ENCODE results near the gene SNX13. TPM values are rescaled to one million over a fixed set of nuclear protein-coding genes. Genes with fewer than 3 reads are reported as not detected.

Gene SNX13
- total and polyA plus RNA-seq, 9 of the 15 experiments (the other 6 are each of a cell fraction or from before 2014, with no cell fraction given): 5.6 to 33.2 (median 25.4) TPM

DNA sequence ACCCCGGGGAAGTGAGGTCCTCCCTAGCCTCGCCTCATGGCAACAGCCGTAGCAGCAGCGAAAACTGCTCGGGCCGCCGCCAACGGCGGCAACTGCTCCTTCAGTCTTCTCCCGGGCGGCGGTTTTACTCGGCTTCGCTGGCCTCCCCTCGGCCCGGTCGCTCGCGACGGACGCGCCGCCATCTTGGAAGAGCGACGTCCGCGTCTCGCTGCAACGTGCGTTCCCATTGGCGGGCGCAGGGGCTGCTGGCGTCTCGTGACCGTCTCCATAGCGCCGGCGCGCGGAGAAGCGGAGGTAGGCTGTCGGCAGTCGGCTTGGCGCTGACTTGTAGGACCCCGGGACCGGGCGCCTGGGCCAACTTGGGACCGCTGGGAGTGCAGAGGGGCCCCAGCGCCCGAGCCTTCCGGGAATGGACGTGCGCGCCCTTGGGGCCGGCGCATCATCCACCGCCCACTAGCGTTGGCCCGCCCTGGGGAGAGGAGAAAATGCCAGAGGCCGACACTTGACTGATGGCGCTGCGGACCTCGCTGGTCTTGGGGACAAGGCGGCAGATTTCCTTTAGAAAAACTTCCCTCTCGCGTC lies at the start of gene SNX13 (continued):
- TF ChIP-seq MAX (CRISPR knock-in tag; IDR thresholded peaks at IDR 0.05) (no peak), SRSF3 (IDR thresholded peaks at IDR 0.05; ENCODE audit: insufficient read depth, low read length) (no peak), ZFP1 (CRISPR knock-in tag; IDR thresholded peaks at IDR 0.05) (no peak), E2F3 (CRISPR knock-in tag; IDR thresholded peaks at IDR 0.05) (no peak), RUNX1 (IDR thresholded peaks at IDR 0.05; ENCODE audit: low read depth) (no peak), ETV5 (CRISPR knock-in tag; IDR thresholded peaks at IDR 0.05; ENCODE audit: low read depth) (no peak; the same call in 1 of the 2 replicates), WHSC1 (IDR thresholded peaks at IDR 0.05; ENCODE audit: low read length) (no peak), TAF1 (IDR thresholded peaks at IDR 0.05; ENCODE audit: control insufficient read depth, extremely low read depth, insufficient read depth, low read length, severe bottlenecking) (peak; percentile 96), TBP (optimal IDR thresholded peaks at IDR 0.05; ENCODE audit: low read depth, low read length) (peak; percentile 87), C11orf30 (IDR thresholded peaks at IDR 0.05; ENCODE audit: low read depth) (peak; percentile 68), MBD2 (IDR thresholded peaks at IDR 0.05; ENCODE audit: borderline replicate concordance, low read depth) (no peak; the same call in 1 of the 2 replicates)
- TF ChIP-seq, protein P1, sequence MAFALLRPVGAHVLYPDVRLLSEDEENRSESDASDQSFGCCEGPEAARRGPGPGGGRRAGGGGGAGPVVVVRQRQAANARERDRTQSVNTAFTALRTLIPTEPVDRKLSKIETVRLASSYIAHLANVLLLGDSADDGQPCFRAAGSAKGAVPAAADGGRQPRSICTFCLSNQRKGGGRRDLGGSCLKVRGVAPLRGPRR (CRISPR knock-in tag; IDR thresholded peaks at IDR 0.05): no peak
- TF ChIP-seq, protein P2, sequence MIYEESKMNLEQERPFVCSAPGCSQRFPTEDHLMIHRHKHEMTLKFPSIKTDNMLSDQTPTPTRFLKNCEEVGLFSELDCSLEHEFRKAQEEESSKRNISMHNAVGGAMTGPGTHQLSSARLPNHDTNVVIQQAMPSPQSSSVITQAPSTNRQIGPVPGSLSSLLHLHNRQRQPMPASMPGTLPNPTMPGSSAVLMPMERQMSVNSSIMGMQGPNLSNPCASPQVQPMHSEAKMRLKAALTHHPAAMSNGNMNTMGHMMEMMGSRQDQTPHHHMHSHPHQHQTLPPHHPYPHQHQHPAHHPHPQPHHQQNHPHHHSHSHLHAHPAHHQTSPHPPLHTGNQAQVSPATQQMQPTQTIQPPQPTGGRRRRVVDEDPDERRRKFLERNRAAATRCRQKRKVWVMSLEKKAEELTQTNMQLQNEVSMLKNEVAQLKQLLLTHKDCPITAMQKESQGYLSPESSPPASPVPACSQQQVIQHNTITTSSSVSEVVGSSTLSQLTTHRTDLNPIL (CRISPR knock-in tag; IDR thresholded peaks at IDR 0.05): no peak
- TF ChIP-seq, protein P3, sequence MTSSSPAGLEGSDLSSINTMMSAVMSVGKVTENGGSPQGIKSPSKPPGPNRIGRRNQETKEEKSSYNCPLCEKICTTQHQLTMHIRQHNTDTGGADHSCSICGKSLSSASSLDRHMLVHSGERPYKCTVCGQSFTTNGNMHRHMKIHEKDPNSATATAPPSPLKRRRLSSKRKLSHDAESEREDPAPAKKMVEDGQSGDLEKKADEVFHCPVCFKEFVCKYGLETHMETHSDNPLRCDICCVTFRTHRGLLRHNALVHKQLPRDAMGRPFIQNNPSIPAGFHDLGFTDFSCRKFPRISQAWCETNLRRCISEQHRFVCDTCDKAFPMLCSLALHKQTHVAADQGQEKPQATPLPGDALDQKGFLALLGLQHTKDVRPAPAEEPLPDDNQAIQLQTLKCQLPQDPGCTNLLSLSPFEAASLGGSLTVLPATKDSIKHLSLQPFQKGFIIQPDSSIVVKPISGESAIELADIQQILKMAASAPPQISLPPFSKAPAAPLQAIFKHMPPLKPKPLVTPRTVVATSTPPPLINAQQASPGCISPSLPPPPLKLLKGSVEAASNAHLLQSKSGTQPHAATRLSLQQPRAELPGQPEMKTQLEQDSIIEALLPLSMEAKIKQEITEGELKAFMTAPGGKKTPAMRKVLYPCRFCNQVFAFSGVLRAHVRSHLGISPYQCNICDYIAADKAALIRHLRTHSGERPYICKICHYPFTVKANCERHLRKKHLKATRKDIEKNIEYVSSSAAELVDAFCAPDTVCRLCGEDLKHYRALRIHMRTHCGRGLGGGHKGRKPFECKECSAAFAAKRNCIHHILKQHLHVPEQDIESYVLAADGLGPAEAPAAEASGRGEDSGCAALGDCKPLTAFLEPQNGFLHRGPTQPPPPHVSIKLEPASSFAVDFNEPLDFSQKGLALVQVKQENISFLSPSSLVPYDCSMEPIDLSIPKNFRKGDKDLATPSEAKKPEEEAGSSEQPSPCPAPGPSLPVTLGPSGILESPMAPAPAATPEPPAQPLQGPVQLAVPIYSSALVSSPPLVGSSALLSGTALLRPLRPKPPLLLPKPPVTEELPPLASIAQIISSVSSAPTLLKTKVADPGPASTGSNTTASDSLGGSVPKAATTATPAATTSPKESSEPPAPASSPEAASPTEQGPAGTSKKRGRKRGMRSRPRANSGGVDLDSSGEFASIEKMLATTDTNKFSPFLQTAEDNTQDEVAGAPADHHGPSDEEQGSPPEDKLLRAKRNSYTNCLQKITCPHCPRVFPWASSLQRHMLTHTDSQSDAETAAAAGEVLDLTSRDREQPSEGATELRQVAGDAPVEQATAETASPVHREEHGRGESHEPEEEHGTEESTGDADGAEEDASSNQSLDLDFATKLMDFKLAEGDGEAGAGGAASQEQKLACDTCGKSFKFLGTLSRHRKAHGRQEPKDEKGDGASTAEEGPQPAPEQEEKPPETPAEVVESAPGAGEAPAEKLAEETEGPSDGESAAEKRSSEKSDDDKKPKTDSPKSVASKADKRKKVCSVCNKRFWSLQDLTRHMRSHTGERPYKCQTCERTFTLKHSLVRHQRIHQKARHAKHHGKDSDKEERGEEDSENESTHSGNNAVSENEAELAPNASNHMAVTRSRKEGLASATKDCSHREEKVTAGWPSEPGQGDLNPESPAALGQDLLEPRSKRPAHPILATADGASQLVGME (CRISPR knock-in tag; IDR thresholded peaks at IDR 0.05): no peak
- TF ChIP-seq, protein P4, sequence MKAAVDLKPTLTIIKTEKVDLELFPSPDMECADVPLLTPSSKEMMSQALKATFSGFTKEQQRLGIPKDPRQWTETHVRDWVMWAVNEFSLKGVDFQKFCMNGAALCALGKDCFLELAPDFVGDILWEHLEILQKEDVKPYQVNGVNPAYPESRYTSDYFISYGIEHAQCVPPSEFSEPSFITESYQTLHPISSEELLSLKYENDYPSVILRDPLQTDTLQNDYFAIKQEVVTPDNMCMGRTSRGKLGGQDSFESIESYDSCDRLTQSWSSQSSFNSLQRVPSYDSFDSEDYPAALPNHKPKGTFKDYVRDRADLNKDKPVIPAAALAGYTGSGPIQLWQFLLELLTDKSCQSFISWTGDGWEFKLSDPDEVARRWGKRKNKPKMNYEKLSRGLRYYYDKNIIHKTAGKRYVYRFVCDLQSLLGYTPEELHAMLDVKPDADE (conservative IDR thresholded peaks at IDR 0.05; ENCODE audit: control insufficient read depth, low read depth, low read length): peak; percentile 21; the same call in 1 of the 2 replicates
- TF ChIP-seq, protein P5, sequence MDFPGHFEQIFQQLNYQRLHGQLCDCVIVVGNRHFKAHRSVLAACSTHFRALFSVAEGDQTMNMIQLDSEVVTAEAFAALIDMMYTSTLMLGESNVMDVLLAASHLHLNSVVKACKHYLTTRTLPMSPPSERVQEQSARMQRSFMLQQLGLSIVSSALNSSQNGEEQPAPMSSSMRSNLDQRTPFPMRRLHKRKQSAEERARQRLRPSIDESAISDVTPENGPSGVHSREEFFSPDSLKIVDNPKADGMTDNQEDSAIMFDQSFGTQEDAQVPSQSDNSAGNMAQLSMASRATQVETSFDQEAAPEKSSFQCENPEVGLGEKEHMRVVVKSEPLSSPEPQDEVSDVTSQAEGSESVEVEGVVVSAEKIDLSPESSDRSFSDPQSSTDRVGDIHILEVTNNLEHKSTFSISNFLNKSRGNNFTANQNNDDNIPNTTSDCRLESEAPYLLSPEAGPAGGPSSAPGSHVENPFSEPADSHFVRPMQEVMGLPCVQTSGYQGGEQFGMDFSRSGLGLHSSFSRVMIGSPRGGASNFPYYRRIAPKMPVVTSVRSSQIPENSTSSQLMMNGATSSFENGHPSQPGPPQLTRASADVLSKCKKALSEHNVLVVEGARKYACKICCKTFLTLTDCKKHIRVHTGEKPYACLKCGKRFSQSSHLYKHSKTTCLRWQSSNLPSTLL (IDR thresholded peaks at IDR 0.05): no peak

Data from K562 (cell line).